ENCODE measurements around the gene UMAD1.

GRCh38 chr7:7686811-7687508, 46.4 kb downstream of the UMAD1 start:
- no peak for TF ChIP-seq REST (IDR thresholded peaks at IDR 0.05; ENCODE audit: low read depth)
- TF ChIP-seq TAF1 (IDR thresholded peaks at IDR 0.05; ENCODE audit: low read depth): no peak

Measured in Ishikawa (cell line).